Measurements from ENCODE around the gene SMURF2. TPM values are rescaled to one million over a fixed set of nuclear protein-coding genes. Genes with fewer than 3 reads are reported as not detected.

Gene SMURF2
- total and polyA plus RNA-seq, 2 of the 4 experiments (the other 2 are of a cell fraction) = 131 to 774 TPM

DNA sequence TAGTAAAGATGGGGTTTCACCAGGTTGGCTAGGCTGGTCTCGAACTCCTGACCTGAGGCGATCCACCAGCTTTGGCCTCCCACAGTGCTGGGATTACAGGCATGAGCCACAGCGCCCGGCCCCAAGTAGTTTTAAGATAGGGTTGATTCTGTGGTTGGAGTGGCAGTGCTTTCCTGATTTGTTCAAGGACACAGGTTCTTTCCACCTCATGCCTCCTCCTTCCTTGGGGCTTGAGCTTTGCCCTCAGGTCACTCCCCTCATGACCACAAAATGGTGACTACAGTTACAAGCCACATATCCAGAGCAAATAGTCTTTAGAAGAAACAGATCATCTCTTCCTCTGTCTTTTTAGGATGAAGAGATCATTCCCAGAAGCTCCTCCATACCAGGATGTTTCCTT is 25.3 kb upstream of the SMURF2 start:
- H3K27ac ChIP-seq (ENCODE audit: insufficient read depth, low read length) = peak overlapping the region; percentile 50
- WGBS, 2 experiments (ENCODE audit: extremely low coverage in 2 of 2, insufficient read length in 1 of 2) = 100% methylated on average over 1 of the region's 4 CpGs; no CpG with 5 or more reads in 1 of the 2 experiments
- no peak for DNase-seq
- peak overlapping the region; percentile 96 for H3K18ac ChIP-seq (ENCODE audit: low read depth, low read length)
- BruUV-seq (replicated peaks) = no TSS peak
- H3K23ac ChIP-seq (ENCODE audit: low read depth, low read length) = peak overlapping the region; percentile 83; the same call in 1 of the 2 replicates
- peak overlapping the region; percentile 98 for H4K5ac ChIP-seq (ENCODE audit: low read depth, low read length)
- H3K79me1 ChIP-seq (ENCODE audit: low read depth in 1 of 2, low read length in 2 of 2) = peaks cover 23 to 55% of the 10 kb centered on the region in 2 experiments
- H3K36me3 ChIP-seq (ENCODE audit: control insufficient read depth, insufficient read depth, low read length) = no peaks in the 10 kb centered on the region
- TF ChIP-seq, protein P1, sequence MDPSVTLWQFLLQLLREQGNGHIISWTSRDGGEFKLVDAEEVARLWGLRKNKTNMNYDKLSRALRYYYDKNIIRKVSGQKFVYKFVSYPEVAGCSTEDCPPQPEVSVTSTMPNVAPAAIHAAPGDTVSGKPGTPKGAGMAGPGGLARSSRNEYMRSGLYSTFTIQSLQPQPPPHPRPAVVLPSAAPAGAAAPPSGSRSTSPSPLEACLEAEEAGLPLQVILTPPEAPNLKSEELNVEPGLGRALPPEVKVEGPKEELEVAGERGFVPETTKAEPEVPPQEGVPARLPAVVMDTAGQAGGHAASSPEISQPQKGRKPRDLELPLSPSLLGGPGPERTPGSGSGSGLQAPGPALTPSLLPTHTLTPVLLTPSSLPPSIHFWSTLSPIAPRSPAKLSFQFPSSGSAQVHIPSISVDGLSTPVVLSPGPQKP (IDR thresholded peaks at IDR 0.05; ENCODE audit: borderline replicate concordance, low read depth, low read length) = no peak
- TF ChIP-seq MAFK (IDR thresholded peaks at IDR 0.05; ENCODE audit: low read depth, low read length) = no peak
- no peak for TF ChIP-seq SMC3 (IDR thresholded peaks at IDR 0.05; ENCODE audit: low read depth, low read length)
- TF ChIP-seq RFX5 (IDR thresholded peaks at IDR 0.05; ENCODE audit: low read depth, low read length) = no peak
- TF ChIP-seq, protein P2, sequence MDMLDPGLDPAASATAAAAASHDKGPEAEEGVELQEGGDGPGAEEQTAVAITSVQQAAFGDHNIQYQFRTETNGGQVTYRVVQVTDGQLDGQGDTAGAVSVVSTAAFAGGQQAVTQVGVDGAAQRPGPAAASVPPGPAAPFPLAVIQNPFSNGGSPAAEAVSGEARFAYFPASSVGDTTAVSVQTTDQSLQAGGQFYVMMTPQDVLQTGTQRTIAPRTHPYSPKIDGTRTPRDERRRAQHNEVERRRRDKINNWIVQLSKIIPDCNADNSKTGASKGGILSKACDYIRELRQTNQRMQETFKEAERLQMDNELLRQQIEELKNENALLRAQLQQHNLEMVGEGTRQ (IDR thresholded peaks at IDR 0.05; ENCODE audit: low read depth, low read length) = no peak
- no peak for TF ChIP-seq CEBPB (IDR thresholded peaks at IDR 0.05; ENCODE audit: low read depth, low read length)
- TF ChIP-seq RCOR1 (IDR thresholded peaks at IDR 0.05; ENCODE audit: insufficient replicate concordance, low read length) = no peak
- no peak for TF ChIP-seq MXI1 (IDR thresholded peaks at IDR 0.05; ENCODE audit: borderline replicate concordance, low read depth, low read length)
- no peak for TF ChIP-seq POLR2A (IDR thresholded peaks at IDR 0.05; ENCODE audit: low read depth, low read length)
- TF ChIP-seq, protein P3, sequence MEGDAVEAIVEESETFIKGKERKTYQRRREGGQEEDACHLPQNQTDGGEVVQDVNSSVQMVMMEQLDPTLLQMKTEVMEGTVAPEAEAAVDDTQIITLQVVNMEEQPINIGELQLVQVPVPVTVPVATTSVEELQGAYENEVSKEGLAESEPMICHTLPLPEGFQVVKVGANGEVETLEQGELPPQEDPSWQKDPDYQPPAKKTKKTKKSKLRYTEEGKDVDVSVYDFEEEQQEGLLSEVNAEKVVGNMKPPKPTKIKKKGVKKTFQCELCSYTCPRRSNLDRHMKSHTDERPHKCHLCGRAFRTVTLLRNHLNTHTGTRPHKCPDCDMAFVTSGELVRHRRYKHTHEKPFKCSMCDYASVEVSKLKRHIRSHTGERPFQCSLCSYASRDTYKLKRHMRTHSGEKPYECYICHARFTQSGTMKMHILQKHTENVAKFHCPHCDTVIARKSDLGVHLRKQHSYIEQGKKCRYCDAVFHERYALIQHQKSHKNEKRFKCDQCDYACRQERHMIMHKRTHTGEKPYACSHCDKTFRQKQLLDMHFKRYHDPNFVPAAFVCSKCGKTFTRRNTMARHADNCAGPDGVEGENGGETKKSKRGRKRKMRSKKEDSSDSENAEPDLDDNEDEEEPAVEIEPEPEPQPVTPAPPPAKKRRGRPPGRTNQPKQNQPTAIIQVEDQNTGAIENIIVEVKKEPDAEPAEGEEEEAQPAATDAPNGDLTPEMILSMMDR (conservative IDR thresholded peaks at IDR 0.05; ENCODE audit: low read depth, low read length) = no peak
- no peak for TF ChIP-seq FOS (IDR thresholded peaks at IDR 0.05; ENCODE audit: low read depth, low read length)
- no peak for TF ChIP-seq NFE2L2 (IDR thresholded peaks at IDR 0.05; ENCODE audit: low read depth, low read length)
- peaks cover 19% of the 10 kb centered on the region for H3K4me1 ChIP-seq (ENCODE audit: control insufficient read depth, insufficient read depth, low read length)
- H2BK5ac ChIP-seq (ENCODE audit: low read depth, low read length, poor library complexity, severe bottlenecking) = peak overlapping the region; percentile 91
- no peak overlapping the region for H3K56ac ChIP-seq (ENCODE audit: extremely low read depth, insufficient read depth, low read length)
- no peaks in the 10 kb centered on the region for H3K27me3 ChIP-seq (ENCODE audit: control insufficient read depth, insufficient read depth, low read length)
- H4K91ac ChIP-seq (ENCODE audit: insufficient read depth, low read depth, low read length) = peak overlapping the region; percentile 98
- peak overlapping the region; percentile 95 for H3K14ac ChIP-seq (replicated peaks; ENCODE audit: low read depth, low read length)
- no peaks in the 10 kb centered on the region for H4K20me1 ChIP-seq (ENCODE audit: insufficient read depth, low read length)
- H2AK9ac ChIP-seq (replicated peaks; ENCODE audit: low read depth, low read length, poor library complexity) = peak overlapping the region; percentile 66
- CTCF ChIA-PET = no interaction called here
- peak overlapping the region; percentile 100 for H2AK5ac ChIP-seq (ENCODE audit: low read depth, low read length)
- POLR2A ChIA-PET (ENCODE audit: unreplicated experiment) = interaction anchor here (0.6 kb wide), 1 partner anchor 49 kb away, joined by 24 read pairs; no protein-coding TSS in a partner anchor
- dilution Hi-C loops (cut with HindIII; ENCODE audit: low sequenced_read_pairs, unreplicated experiment) = no loop called here
- H3K4me3 ChIP-seq (ENCODE audit: insufficient read depth, low read depth, low read length) = no peak overlapping the region
- peak overlapping the region; percentile 100 for H2BK20ac ChIP-seq (ENCODE audit: low read depth, low read length)
- H2AFZ ChIP-seq (replicated peaks; ENCODE audit: low read length, poor library complexity) = peak overlapping the region; percentile 64
- no peak overlapping the region for H3K4me2 ChIP-seq (ENCODE audit: low read depth, low read length)
- in situ Hi-C loops (cut with MboI; ENCODE audit: low sequenced_read_pairs) = no loop called here
- no peak overlapping the region for H3K9ac ChIP-seq (ENCODE audit: low read depth, low read length)
- peak overlapping the region; percentile 91 to 98 for H4K8ac ChIP-seq (ENCODE audit: low read depth in 2 of 2, low read length in 2 of 2)
- H2BK15ac ChIP-seq (ENCODE audit: low read depth, low read length) = peak overlapping the region; percentile 94
- intact Hi-C loops (cut with micrococcal nuclease) = no loop called here
- H3K9me1 ChIP-seq (ENCODE audit: insufficient read depth, low read length) = peaks cover 15% of the 10 kb centered on the region
- ATAC-seq (ENCODE audit: low read depth) = no peak
- H3K4ac ChIP-seq (ENCODE audit: low read depth, low read length) = peak overlapping the region; percentile 99
- H3K9me3 ChIP-seq (ENCODE audit: control insufficient read depth, insufficient read depth, low read length) = no peaks in the 10 kb centered on the region
- peak overlapping the region; percentile 99 for H2BK120ac ChIP-seq (ENCODE audit: low read depth, low read length)

Measured in IMR-90 (cell line).